Measurements from ENCODE around the gene MATCAP1. TPM values are rescaled to one million over a fixed set of nuclear protein-coding genes. Genes with fewer than 3 reads are reported as not detected.

The MATCAP1 gene
- polyA plus RNA-seq, 1 of the 3 experiments (the other 2 are of a cell fraction): 68.5 TPM

- DNase-seq: peak; percentile 61
- no peak for TF ChIP-seq FOXJ3 (CRISPR knock-in tag; IDR thresholded peaks at IDR 0.05)
- TF ChIP-seq RAD21 (IDR thresholded peaks at IDR 0.05; ENCODE audit: low read length): no peak
- no peak for TF ChIP-seq EZH2phosphoT487 (IDR thresholded peaks at IDR 0.05; ENCODE audit: borderline replicate concordance, low read depth)
- Histone ChIP-seq H3K4me3 (ENCODE audit: low read depth in 2 of 2, low read length in 1 of 2) (peak overlapping the region; percentile 93 to 96), H3F3A (replicated peaks; ENCODE audit: insufficient read depth) (peaks cover 14% of the 10 kb centered on the region), H3K79me2 (ENCODE audit: insufficient read depth) (no peaks in the 10 kb centered on the region), H3K27ac (ENCODE audit: low read depth in 2 of 2, low read length in 1 of 2) (peak overlapping the region; percentile 56 to 60; a peak in 3 of 4 replicates), H4K20me1 (ENCODE audit: insufficient read depth) (peaks cover 26% of the 10 kb centered on the region), H3K9me2 (no peaks in the 10 kb centered on the region), H2AFZ (ENCODE audit: low read depth) (peak overlapping the region; percentile 89; the same call in 1 of the 2 replicates), H3K4me1 (ENCODE audit: control insufficient read depth in 1 of 2, insufficient read depth in 2 of 2, low read depth in 1 of 2, low read length in 1 of 2) (peaks cover 4 to 27% of the 10 kb centered on the region in 2 experiments; a peak in 1 of 4 replicates), H3K36me3 (replicated peaks in 1 of 2; ENCODE audit: control insufficient read depth in 1 of 2, insufficient read depth in 2 of 2, low read length in 1 of 2) (peaks cover 0 to 3% of the 10 kb centered on the region in 2 experiments), H3K9ac (peak overlapping the region; percentile 79), H3K27me3 (ENCODE audit: insufficient read depth) (no peaks in the 10 kb centered on the region), H3K9me3 (no peaks in the 10 kb centered on the region), H3K4me2 (peak overlapping the region; percentile 88)
- WGBS (ENCODE audit: low lambda C conversion rate): 12% methylated on average over 19 of the region's 34 CpGs
- CTCF ChIA-PET: interaction anchor here (1.2 to 14.2 kb wide), 11 partner anchors 11 to 752 kb away, joined by 3 to 470 read pairs (median 6); partner anchors contain the start of genes CBFB, CES4A and NOL3
- POLR2A ChIA-PET: interaction anchor here (0.8 kb wide), 1 partner anchor 331 kb away, joined by 3 read pairs; no protein-coding TSS in a partner anchor
Measured at GRCh38 chr16:67158637-67159600, 24.8 kb downstream of the MATCAP1 start.

GRCh38 chr16:67157892-67158635 is 25.7 kb downstream of the MATCAP1 start:
- ChIA-PET POLR2A (no interaction called here), CTCF (interaction anchor here (1.0 to 14.2 kb wide), 10 partner anchors 12 to 263 kb away, joined by 3 to 470 read pairs (median 6); partner anchors contain the start of genes CBFB and NOL3)
- Histone ChIP-seq H3K4me3 (ENCODE audit: low read depth in 2 of 2, low read length in 1 of 2) (no peak overlapping the region), H3K27me3 (ENCODE audit: insufficient read depth) (no peaks in the 10 kb centered on the region), H4K20me1 (ENCODE audit: insufficient read depth) (peaks cover 26% of the 10 kb centered on the region), H3K4me2 (peak overlapping the region; percentile 88), H3K4me1 (ENCODE audit: control insufficient read depth in 1 of 2, insufficient read depth in 2 of 2, low read depth in 1 of 2, low read length in 1 of 2) (peaks cover 4 to 24% of the 10 kb centered on the region in 2 experiments; a peak in 1 of 4 replicates), H3K9me2 (no peaks in the 10 kb centered on the region), H3K9ac (no peak overlapping the region), H3K79me2 (ENCODE audit: insufficient read depth) (no peaks in the 10 kb centered on the region), H3F3A (replicated peaks; ENCODE audit: insufficient read depth) (peaks cover 14% of the 10 kb centered on the region), H3K9me3 (no peaks in the 10 kb centered on the region), H3K36me3 (replicated peaks in 1 of 2; ENCODE audit: control insufficient read depth in 1 of 2, insufficient read depth in 2 of 2, low read length in 1 of 2) (peaks cover 0 to 4% of the 10 kb centered on the region in 2 experiments), H2AFZ (ENCODE audit: low read depth) (no peak overlapping the region), H3K27ac (ENCODE audit: low read depth in 2 of 2, low read length in 1 of 2) (no peak overlapping the region)
- 86% methylated on average over 7 of the region's 7 CpGs for WGBS (ENCODE audit: low lambda C conversion rate)
- DNase-seq: no peak
- TF ChIP-seq EZH2phosphoT487 (IDR thresholded peaks at IDR 0.05; ENCODE audit: borderline replicate concordance, low read depth): no peak
- TF ChIP-seq RAD21 (IDR thresholded peaks at IDR 0.05; ENCODE audit: low read length): no peak
- TF ChIP-seq JUND (IDR thresholded peaks at IDR 0.05): no peak
- TF ChIP-seq TCF12 (IDR thresholded peaks at IDR 0.05): no peak
- TF ChIP-seq EP300 (IDR thresholded peaks at IDR 0.05; ENCODE audit: borderline replicate concordance in 1 of 2, low read depth in 1 of 2, low read length in 1 of 2): no peak
- TF ChIP-seq MXI1 (IDR thresholded peaks at IDR 0.05; ENCODE audit: low read depth, low read length): no peak

Data from SK-N-SH (cell line).